ENCODE data around the gene DLG2.

DNA sequence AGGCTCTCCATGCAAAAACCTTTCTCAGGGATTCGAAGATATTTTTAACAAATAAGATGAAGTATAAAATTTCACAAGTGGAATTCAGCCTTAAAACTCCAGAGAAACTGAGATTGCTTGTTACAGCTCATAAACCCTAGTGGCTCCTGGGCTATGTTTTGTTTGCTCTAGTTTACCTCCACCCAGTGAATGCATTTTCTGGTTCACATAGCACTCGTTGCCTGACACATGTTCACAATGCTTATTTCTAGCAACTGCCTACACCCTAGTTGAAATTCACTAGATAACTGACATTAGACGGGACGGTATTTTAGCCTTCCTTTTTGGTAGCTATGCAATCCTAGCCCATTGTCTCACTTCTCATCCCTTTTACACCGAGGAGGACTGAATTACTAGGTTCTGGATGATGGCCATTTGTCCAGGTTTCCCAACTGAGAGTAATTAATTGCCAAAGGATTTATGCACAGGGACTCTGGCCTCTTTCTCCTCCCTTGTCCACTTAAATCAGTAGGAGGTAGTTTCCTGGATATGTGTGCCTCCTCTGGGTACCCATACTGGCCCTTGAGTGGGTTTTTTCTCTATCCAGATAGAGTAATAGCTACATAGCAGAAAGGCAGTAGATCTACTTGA, 951.6 kb downstream of the DLG2 start:
- TF ChIP-seq EZH2phosphoT487 (IDR thresholded peaks at IDR 0.05; ENCODE audit: low read length) (no peak), CTCF (IDR thresholded peaks at IDR 0.05; ENCODE audit: low read length) (no peak)

All from MM.1S (cell line).